Lower leg skin (tissue), 4 donors: Measurements from ENCODE around the gene GSTP1. TPM values are rescaled to one million over a fixed set of nuclear protein-coding genes. Genes with fewer than 3 reads are reported as not detected.

Experiments
- DNase-seq, 2 donors: peaks; one replicate each; pipeline ENCODE4 v3.0.0-alpha.2; 2019; ENCODE audit warnings: low spot score in 2 of 2
- H3K4me3 ChIP-seq: fragments of 200-600 bp; sonication (generic); 2 replicates; pipeline ENCODE4 v1.5.1; 2017; ENCODE audit warnings: mild to moderate bottlenecking, low read depth; ENCODE audit not compliant: poor library complexity, severe bottlenecking
- POLR2A ChIP-seq, 2 donors: fragments of 450-650 bp; IDR thresholded peaks; one replicate each; pipeline ENCODE4 v1.6.1; 2016 to 2017; ENCODE audit warnings: antibody characterized with exemption in 2 of 2, mild to moderate bottlenecking in 1 of 2, moderate library complexity in 1 of 2
- WGBS, 2 donors: methylation state at CpG; one replicate each; pipeline ENCODE4 v1.1.5; 2018; 5-methylcytosine and 5-hydroxymethylcytosine counted together
- intact Hi-C: fragments of 100-400 bp; cut with DNase I; formaldehyde crosslinking; loops from one replicate; pipeline ENCODE4 v1.15.0; 2023; ENCODE audit warnings: low total_unique reads
- total RNA-seq, 4 donors: library from RNA; depleted of rRNA; stranded (reverse); fragments of >200 nt; gene quantifications; one replicate each; pipeline ENCODE4 v1.1.0, GENCODE V29; 2016
- TF ChIP-seq, protein P1 (sequence below), 3 donors: fragments of 450-650 bp; IDR thresholded peaks; one replicate each; pipeline ENCODE4 v1.5.1; 2016; ENCODE audit warnings: antibody characterized with exemption in 3 of 3, mild to moderate bottlenecking in 3 of 3, moderate library complexity in 2 of 3

The GSTP1 gene
- total RNA-seq, 4 donors from 2014 or later, result 1,126 to 2,386 (median 2,019) TPM

DNA sequence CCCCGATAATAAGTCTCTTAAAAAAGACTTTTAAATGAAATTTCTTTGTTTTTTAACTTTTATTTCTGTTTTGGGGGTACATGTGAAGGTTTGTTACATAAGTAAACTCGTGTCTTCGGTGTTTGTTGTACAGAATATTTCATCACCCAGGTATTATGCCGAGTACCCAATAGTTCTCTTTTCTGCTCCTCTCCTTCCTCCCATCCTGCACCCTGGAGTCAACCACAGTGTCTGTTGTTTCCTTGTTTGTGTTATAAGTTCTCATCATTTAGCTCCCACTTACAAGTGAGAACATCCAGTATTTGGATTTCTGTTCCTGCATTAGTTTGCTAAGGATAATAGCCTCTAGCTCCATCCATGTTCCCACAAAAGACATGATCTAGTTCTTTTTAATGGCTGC is 1.6 kb upstream of the GSTP1 start:
- intact Hi-C loops, result no loop called here
- TF ChIP-seq POLR2A (IDR thresholded peaks at IDR 0.05), result no peak
- TF ChIP-seq, protein P1, sequence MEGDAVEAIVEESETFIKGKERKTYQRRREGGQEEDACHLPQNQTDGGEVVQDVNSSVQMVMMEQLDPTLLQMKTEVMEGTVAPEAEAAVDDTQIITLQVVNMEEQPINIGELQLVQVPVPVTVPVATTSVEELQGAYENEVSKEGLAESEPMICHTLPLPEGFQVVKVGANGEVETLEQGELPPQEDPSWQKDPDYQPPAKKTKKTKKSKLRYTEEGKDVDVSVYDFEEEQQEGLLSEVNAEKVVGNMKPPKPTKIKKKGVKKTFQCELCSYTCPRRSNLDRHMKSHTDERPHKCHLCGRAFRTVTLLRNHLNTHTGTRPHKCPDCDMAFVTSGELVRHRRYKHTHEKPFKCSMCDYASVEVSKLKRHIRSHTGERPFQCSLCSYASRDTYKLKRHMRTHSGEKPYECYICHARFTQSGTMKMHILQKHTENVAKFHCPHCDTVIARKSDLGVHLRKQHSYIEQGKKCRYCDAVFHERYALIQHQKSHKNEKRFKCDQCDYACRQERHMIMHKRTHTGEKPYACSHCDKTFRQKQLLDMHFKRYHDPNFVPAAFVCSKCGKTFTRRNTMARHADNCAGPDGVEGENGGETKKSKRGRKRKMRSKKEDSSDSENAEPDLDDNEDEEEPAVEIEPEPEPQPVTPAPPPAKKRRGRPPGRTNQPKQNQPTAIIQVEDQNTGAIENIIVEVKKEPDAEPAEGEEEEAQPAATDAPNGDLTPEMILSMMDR (IDR thresholded peaks at IDR 0.05), result no peak
- DNase-seq, result no peak
- 52 to 63% methylated on average over 4 of the region's 4 CpGs for WGBS, 2 donors
- no peak overlapping the region for H3K4me3 ChIP-seq

DNA sequence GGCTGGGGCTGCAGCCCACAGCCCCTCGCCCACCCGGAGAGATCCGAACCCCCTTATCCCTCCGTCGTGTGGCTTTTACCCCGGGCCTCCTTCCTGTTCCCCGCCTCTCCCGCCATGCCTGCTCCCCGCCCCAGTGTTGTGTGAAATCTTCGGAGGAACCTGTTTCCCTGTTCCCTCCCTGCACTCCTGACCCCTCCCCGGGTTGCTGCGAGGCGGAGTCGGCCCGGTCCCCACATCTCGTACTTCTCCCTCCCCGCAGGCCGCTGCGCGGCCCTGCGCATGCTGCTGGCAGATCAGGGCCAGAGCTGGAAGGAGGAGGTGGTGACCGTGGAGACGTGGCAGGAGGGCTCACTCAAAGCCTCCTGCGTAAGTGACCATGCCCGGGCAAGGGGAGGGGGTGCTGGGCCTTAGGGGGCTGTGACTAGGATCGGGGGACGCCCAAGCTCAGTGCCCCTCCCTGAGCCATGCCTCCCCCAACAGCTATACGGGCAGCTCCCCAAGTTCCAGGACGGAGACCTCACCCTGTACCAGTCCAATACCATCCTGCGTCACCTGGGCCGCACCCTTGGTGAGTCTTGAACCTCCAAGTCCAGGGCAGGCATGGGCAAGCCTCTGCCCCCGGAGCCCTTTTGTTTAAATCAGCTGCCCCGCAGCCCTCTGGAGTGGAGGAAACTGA is 731 bp downstream of the GSTP1 start:
- DNase-seq, result peak; percentile 83 to 97
- TF ChIP-seq POLR2A (IDR thresholded peaks at IDR 0.05), result no peak
- TF ChIP-seq, protein P1 (IDR thresholded peaks at IDR 0.05), result no peak
- peak overlapping the region; percentile 68 for H3K4me3 ChIP-seq
- 7 to 13% methylated on average over 30 to 33 of the region's 33 CpGs for WGBS, 2 donors
- intact Hi-C loops, result no loop called here

- no peak for TF ChIP-seq POLR2A (IDR thresholded peaks at IDR 0.05)
- TF ChIP-seq, protein P1 (IDR thresholded peaks at IDR 0.05), result no peak
- DNase-seq, result peak in 1 of 2 donors; percentile 89
- H3K4me3 ChIP-seq, result no peak overlapping the region
- intact Hi-C loops, result no loop called here
- WGBS, 2 donors, result 79 to 81% methylated on average over 20 to 21 of the region's 21 CpGs
These were observed 1.6 kb downstream of the GSTP1 start for GRCh38 chr11:67584881-67585873.

- TF ChIP-seq, protein P1 (IDR thresholded peaks at IDR 0.05), result no peak
- TF ChIP-seq POLR2A (IDR thresholded peaks at IDR 0.05), result no peak
- intact Hi-C loops, result no loop called here
- no peak for DNase-seq
- H3K4me3 ChIP-seq, result no peak overlapping the region
- WGBS, 2 donors, result 90 to 96% methylated on average over 4 of the region's 4 CpGs
These were observed 2.3 kb downstream of the GSTP1 start for GRCh38 chr11:67585911-67586310.

DNA sequence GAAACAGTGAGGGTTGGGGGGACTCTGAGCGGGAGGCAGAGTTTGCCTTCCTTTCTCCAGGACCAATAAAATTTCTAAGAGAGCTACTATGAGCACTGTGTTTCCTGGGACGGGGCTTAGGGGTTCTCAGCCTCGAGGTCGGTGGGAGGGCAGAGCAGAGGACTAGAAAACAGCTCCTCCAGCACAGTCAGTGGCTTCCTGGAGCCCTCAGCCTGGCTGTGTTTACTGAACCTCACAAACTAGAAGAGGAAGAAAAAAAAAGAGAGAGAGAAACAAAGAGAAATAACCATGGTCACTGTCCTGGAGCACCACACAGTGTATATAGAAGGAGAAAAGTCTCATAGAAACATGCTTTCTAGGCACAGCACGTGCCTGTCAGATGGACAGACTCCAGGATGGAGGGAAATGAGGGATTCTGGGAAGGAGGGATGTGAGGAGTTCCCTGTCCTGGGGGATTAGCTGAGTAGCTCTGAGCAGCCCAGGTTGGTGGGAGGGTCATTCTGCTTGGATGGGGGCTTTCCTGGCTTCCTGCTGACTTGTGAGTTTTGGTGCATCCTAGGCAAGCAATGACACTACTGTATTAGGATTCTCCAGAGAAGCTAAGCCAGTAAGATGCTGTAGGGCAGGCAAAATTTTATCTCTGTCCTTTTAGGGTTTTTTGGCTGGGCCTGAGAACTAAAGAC is 3.1 kb downstream of the GSTP1 start:
- TF ChIP-seq, protein P1 (IDR thresholded peaks at IDR 0.05), result no peak
- no peak for TF ChIP-seq POLR2A (IDR thresholded peaks at IDR 0.05)
- 82 to 92% methylated on average over 4 to 5 of the region's 5 CpGs for WGBS, 2 donors
- intact Hi-C loops, result no loop called here
- no peak overlapping the region for H3K4me3 ChIP-seq
- DNase-seq, result no peak
